SK-N-SH (cell line): ENCODE measurements around the gene FRMD3. TPM values are rescaled to one million over a fixed set of nuclear protein-coding genes. Genes with fewer than 3 reads are reported as not detected.

Experiments used
- CTCF ChIA-PET: fragments of 300-600, 350-600 bp; formaldehyde crosslinking; extraction: SDS; loops from one replicate; lab custom pipeline; 2021; lab: Yijun Ruan, JAX
- POLR2A ChIA-PET: fragments of 350-600 bp; sonication (Branson Sonifier 250); formaldehyde crosslinking; extraction: SDS; loops from one replicate; lab custom pipeline; 2020; ENCODE audit warnings: antibody characterized with exemption, inconsistent platforms; lab: Yijun Ruan, JAX
- DNase-seq: peaks from one replicate; pipeline ENCODE4 v3.0.0; 2012
- H2AFZ ChIP-seq: fragments of 200-600 bp; sonication (generic); 2 replicates; pipeline ENCODE4 v1.8.1; 2016; ENCODE audit warnings: antibody characterized with exemption, mild to moderate bottlenecking, low read depth
- H3F3A ChIP-seq: fragments of 200-600 bp; sonication (generic); replicated peaks from 2 replicates; pipeline ENCODE3; 2016; ENCODE audit warnings: antibody characterized with exemption, mild to moderate bottlenecking; ENCODE audit not compliant: insufficient read depth
- H3K27ac ChIP-seq, 2 experiments: fragments of 200-500 bp in 1 of 2; fragments of 200-600 bp in 1 of 2; sonication (Bioruptor generic) in 1 of 2; sonication (generic), shearing (Covaris generic) in 1 of 2; 2 replicates each; pipeline versions ENCODE4 v1.5.1 to v1.6.1; 2014 to 2016; ENCODE audit warnings: low read depth in 2 of 2, inconsistent platforms in 1 of 2, low read length in 1 of 2, mild to moderate bottlenecking in 1 of 2, mixed read lengths in 1 of 2
- H3K27me3 ChIP-seq: fragments of 200-600 bp; sonication (generic), shearing (Covaris generic); 2 replicates; pipeline ENCODE4 v1.6.1; 2016; ENCODE audit warnings: mixed run types; ENCODE audit not compliant: insufficient read depth
- H3K36me3 ChIP-seq, 2 experiments: fragments of 200-500 bp in 1 of 2; fragments of 200-600 bp in 1 of 2; sonication (Bioruptor generic) in 1 of 2; sonication (generic) in 1 of 2; replicated peaks in 1 of 2; 2 replicates each; pipeline versions ENCODE3 to v1.5.1; 2014 to 2016; ENCODE audit warnings: low read length in 1 of 2, mild to moderate bottlenecking in 1 of 2; ENCODE audit not compliant: insufficient read depth in 2 of 2, control insufficient read depth in 1 of 2
- H3K4me1 ChIP-seq, 2 experiments: fragments of 200-500 bp in 1 of 2; fragments of 200-600 bp in 1 of 2; sonication (Bioruptor generic) in 1 of 2; sonication (generic), shearing (Covaris generic) in 1 of 2; 2 replicates each; pipeline versions ENCODE4 v1.5.1 to v1.6.1; 2014 to 2016; ENCODE audit warnings: low read depth in 1 of 2, low read length in 1 of 2, mixed run types in 1 of 2; ENCODE audit not compliant: insufficient read depth in 2 of 2, control insufficient read depth in 1 of 2
- H3K4me2 ChIP-seq: fragments of 200-600 bp; sonication (generic), shearing (Covaris generic); 2 replicates; pipeline ENCODE4 v1.6.1; 2017; ENCODE audit warnings: mixed run types
- H3K4me3 ChIP-seq, 2 experiments: fragments of 200-500 bp in 1 of 2; fragments of 200-600 bp in 1 of 2; sonication (Bioruptor generic) in 1 of 2; sonication (generic), shearing (Covaris generic) in 1 of 2; 2 replicates each; pipeline versions ENCODE4 v1.5.1 to v1.8.1; 2014 to 2016; ENCODE audit warnings: low read depth in 2 of 2, inconsistent platforms in 1 of 2, low read length in 1 of 2, mild to moderate bottlenecking in 1 of 2, mixed read lengths in 1 of 2, moderate library complexity in 1 of 2
- H3K79me2 ChIP-seq: fragments of 200-600 bp; sonication (generic); 2 replicates; pipeline ENCODE4 v1.8.1; 2017; ENCODE audit warnings: mild to moderate bottlenecking; ENCODE audit not compliant: insufficient read depth
- H3K9ac ChIP-seq: fragments of 200-600 bp; sonication (generic); 2 replicates; pipeline ENCODE4 v1.6.1; 2017; ENCODE audit warnings: mixed run types
- H3K9me2 ChIP-seq: fragments of 200-600 bp; sonication (generic); 2 replicates; pipeline ENCODE4 v1.6.1; 2017; ENCODE audit warnings: mixed run types
- H3K9me3 ChIP-seq: fragments of 200-600 bp; sonication (generic); 2 replicates; pipeline ENCODE4 v1.6.1; 2017; ENCODE audit warnings: mixed run types, mild to moderate bottlenecking, moderate library complexity
- H4K20me1 ChIP-seq: fragments of 200-600 bp; sonication (generic); 2 replicates; pipeline ENCODE4 v1.6.1; 2017; ENCODE audit warnings: mild to moderate bottlenecking, mixed run types; ENCODE audit not compliant: insufficient read depth
- CHD2 ChIP-seq: fragments of 150-350 bp; IDR thresholded peaks from 2 replicates; pipeline ENCODE4 v1.6.1; 2018; ENCODE audit warnings: low read length; ENCODE audit not compliant: partially characterized antibody
- ELF1 ChIP-seq: IDR thresholded peaks from 2 replicates; pipeline ENCODE4 v1.4.0; 2012
- EP300 ChIP-seq, 2 experiments: IDR thresholded peaks; 2 replicates each; pipeline versions ENCODE4 v1.4.0 to v1.6.1; 2012; ENCODE audit warnings: borderline replicate concordance in 1 of 2, low read depth in 1 of 2, low read length in 1 of 2
- FOSL2 ChIP-seq: IDR thresholded peaks from 2 replicates; pipeline ENCODE4 v1.4.0; 2012; ENCODE audit warnings: low read depth, mild to moderate bottlenecking, moderate library complexity, borderline replicate concordance
- FOXJ3 ChIP-seq: sonication (generic); formaldehyde crosslinking; IDR thresholded peaks from 2 replicates; pipeline ENCODE4 v1.5.1; 2020; ENCODE audit warnings: mild to moderate bottlenecking, missing genetic modification reagents
- GATA2 ChIP-seq: sonication (generic); formaldehyde crosslinking; IDR thresholded peaks from 2 replicates; pipeline ENCODE4 v1.5.0; 2020; ENCODE audit warnings: mild to moderate bottlenecking, missing genetic modification reagents
- MEF2A ChIP-seq: IDR thresholded peaks from 2 replicates; pipeline ENCODE4 v1.4.0; 2012; ENCODE audit warnings: low read depth, borderline replicate concordance
- NFIC ChIP-seq: IDR thresholded peaks from 2 replicates; pipeline ENCODE4 v1.4.0; 2012; ENCODE audit warnings: borderline replicate concordance
- POLR2AphosphoS5 ChIP-seq: IDR thresholded peaks from 2 replicates; pipeline ENCODE4 v1.6.1; 2012; ENCODE audit warnings: low read depth, low read length
- RFX5 ChIP-seq: IDR thresholded peaks from 2 replicates; pipeline ENCODE4 v1.6.1; 2012; ENCODE audit warnings: mild to moderate bottlenecking, improper control_type of control experiment, low read length
- SMC3 ChIP-seq: IDR thresholded peaks from 2 replicates; pipeline ENCODE4 v1.6.1; 2012; ENCODE audit warnings: low read depth, low read length, improper control_type of control experiment
- TEAD4 ChIP-seq: IDR thresholded peaks from 2 replicates; pipeline ENCODE4 v1.4.0; 2012; ENCODE audit warnings: mild to moderate bottlenecking, borderline replicate concordance; ENCODE audit not compliant: insufficient read depth
- YY1 ChIP-seq: IDR thresholded peaks from 2 replicates; pipeline ENCODE4 v1.4.0; 2012; ENCODE audit warnings: low read depth, mild to moderate bottlenecking
- WGBS: methylation state at CpG from one replicate; pipeline ENCODE4 v1.1.6; 2017; ENCODE audit warnings: low lambda C conversion rate; 5-methylcytosine and 5-hydroxymethylcytosine counted together
- polyA plus RNA-seq, 3 experiments: library from polyadenylated mRNA; depleted of rRNA; stranded (reverse); fragments of >200 nt; gene quantifications; 2 replicates each; pipeline ENCODE4 v1.2.3, GENCODE V29; 2012
- TF ChIP-seq, protein P1 (sequence below): IDR thresholded peaks from 2 replicates; pipeline ENCODE4 v1.4.0; 2012; ENCODE audit warnings: low read depth, borderline replicate concordance
- TF ChIP-seq, protein P2 (sequence below): IDR thresholded peaks from 2 replicates; pipeline ENCODE4 v1.4.0; 2012; ENCODE audit warnings: low read depth
- TF ChIP-seq, protein P3 (sequence below): IDR thresholded peaks from 2 replicates; pipeline ENCODE4 v1.6.1; 2012; ENCODE audit warnings: mild to moderate bottlenecking, low read depth, low read length, moderate library complexity

FRMD3 gene
- polyA plus RNA-seq, 1 of the 3 experiments (the other 2 are of a cell fraction) = 0.89 TPM

DNA sequence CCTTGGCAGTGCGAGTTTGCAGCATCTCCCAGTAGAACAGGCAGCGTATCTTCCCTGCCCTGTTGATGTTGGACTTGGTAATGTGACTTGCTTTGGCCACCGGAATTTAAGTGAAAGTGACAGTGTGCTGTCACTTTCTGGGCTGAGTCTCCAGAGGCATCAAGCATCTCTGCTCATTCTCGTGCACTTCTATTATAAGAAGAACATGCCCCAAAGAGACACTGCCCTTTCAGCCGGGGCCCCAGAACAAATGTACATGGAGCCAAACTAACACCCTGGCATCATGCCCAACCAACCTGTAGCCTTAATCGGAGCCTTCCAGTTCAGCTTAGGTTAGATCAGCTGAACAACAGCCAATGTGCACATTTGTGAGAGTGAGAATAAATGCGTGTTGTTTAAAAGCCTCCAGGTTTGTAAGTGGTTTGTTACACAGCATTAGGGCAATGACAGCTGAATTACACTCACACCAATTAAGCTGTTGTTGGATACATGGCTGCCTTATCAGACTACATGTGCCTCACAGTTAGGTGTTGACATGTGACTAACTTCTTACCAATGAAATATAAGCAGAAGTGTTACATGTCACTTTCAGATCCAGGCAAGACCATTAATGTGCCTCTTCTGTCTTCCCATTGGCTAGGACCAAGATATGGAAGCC, 22.1 kb upstream of the FRMD3 start:
- CTCF ChIA-PET = interaction anchor here (4.8 kb wide), 1 partner anchor 17 kb away, joined by 28 read pairs; no protein-coding TSS in a partner anchor
- no peaks in the 10 kb centered on the region; the same call in 1 of the 2 replicates for H3K27me3 ChIP-seq
- no peak for DNase-seq
- H3F3A ChIP-seq = no peaks in the 10 kb centered on the region
- H3K79me2 ChIP-seq = no peaks in the 10 kb centered on the region
- no peaks in the 10 kb centered on the region for H3K9me3 ChIP-seq
- H3K4me3 ChIP-seq = no peak overlapping the region
- H3K9ac ChIP-seq = no peak overlapping the region
- no peak overlapping the region for H2AFZ ChIP-seq
- no peaks in the 10 kb centered on the region for H3K36me3 ChIP-seq
- H4K20me1 ChIP-seq = no peaks in the 10 kb centered on the region
- no peak for TF ChIP-seq MEF2A
- TF ChIP-seq, all 33 proteins: peak for 0
- H3K4me1 ChIP-seq = peaks cover 0 to 5% of the 10 kb centered on the region in 2 experiments; a peak in 2 of 4 replicates
- no peak overlapping the region for H3K4me2 ChIP-seq
- H3K27ac ChIP-seq = no peak overlapping the region
- POLR2A ChIA-PET = no interaction called here
- WGBS = 74% methylated on average over 7 of the region's 7 CpGs
- H3K9me2 ChIP-seq = no peaks in the 10 kb centered on the region

DNA sequence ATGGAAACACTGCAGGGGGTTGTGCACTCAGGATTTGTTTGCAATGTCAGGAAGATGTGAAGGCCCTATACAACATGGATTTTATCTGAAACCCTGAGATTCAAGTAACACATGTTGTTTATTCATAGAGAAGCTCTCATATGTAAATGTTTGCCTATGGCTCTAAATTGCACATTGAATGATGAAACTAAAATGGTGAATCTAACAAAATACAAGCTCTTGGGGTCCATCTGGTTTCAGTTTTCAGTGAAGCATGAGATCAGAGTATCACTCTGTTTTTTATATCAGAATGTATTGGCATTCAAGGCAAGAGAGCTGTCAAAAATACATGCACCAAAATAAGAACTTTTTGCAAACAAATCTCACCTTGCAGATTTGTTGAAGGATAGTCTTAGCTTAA, 19.6 kb upstream of the FRMD3 start:
- no peak overlapping the region for H3K4me2 ChIP-seq
- H3K4me1 ChIP-seq = peaks cover 0 to 2% of the 10 kb centered on the region in 2 experiments; a peak in 1 of 4 replicates
- ChIA-PET CTCF (interaction anchor here (1.4 to 4.8 kb wide), 3 partner anchors 14 to 338 kb away, joined by 7 to 28 read pairs (median 8); partner anchors contain the start of gene FRMD3), POLR2A (no interaction called here)
- no peak overlapping the region for H2AFZ ChIP-seq
- no peaks in the 10 kb centered on the region for H3K9me2 ChIP-seq
- H3K9ac ChIP-seq = no peak overlapping the region
- H3K79me2 ChIP-seq = no peaks in the 10 kb centered on the region
- H3K9me3 ChIP-seq = no peaks in the 10 kb centered on the region
- no peaks in the 10 kb centered on the region for H3K36me3 ChIP-seq
- H3K4me3 ChIP-seq = no peak overlapping the region
- no peaks in the 10 kb centered on the region for H3F3A ChIP-seq
- DNase-seq = peak; percentile 10
- no peaks in the 10 kb centered on the region for H4K20me1 ChIP-seq
- no peaks in the 10 kb centered on the region for H3K27me3 ChIP-seq
- TF ChIP-seq YY1 (no peak), NFIC (no peak)
- H3K27ac ChIP-seq = no peak overlapping the region

DNA sequence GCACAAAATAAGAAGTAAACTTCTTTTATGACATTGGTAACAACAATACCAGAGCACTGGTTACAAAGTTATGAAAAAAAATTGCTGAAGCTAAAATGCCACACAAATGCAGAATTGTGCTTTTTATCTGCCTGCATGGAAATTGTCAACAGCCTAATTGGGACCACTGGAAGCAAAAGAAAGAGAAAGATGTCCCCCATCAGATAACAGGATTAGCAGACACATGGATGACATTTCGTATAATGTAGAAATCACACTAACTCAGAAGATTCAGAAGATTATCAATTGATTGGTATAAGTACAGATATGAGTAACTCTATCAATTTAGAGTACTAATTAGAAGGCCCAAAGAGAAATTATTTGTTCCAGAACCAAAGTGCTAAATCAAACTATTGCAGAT, 19.1 kb upstream of the FRMD3 start:
- no peak overlapping the region for H3K4me3 ChIP-seq
- no peaks in the 10 kb centered on the region for H3K9me3 ChIP-seq
- no peak overlapping the region for H3K9ac ChIP-seq
- H3F3A ChIP-seq = no peaks in the 10 kb centered on the region
- H3K4me1 ChIP-seq = peaks cover 0 to 2% of the 10 kb centered on the region in 2 experiments; a peak in 1 of 4 replicates
- ChIA-PET POLR2A (no interaction called here), CTCF (interaction anchor here (1.3 to 4.8 kb wide), 4 partner anchors 14 to 337 kb away, joined by 3 to 28 read pairs (median 8); partner anchors contain the start of gene FRMD3)
- no peaks in the 10 kb centered on the region for H3K27me3 ChIP-seq
- WGBS = 40% methylated on average over 1 of the region's 1 CpG
- H3K9me2 ChIP-seq = no peaks in the 10 kb centered on the region
- no peaks in the 10 kb centered on the region for H3K79me2 ChIP-seq
- H4K20me1 ChIP-seq = no peaks in the 10 kb centered on the region
- H3K36me3 ChIP-seq = no peaks in the 10 kb centered on the region
- H3K4me2 ChIP-seq = no peak overlapping the region
- no peak overlapping the region for H3K27ac ChIP-seq
- DNase-seq = peak; percentile 15
- no peak overlapping the region for H2AFZ ChIP-seq
- TF ChIP-seq FOXJ3 (CRISPR knock-in tag) (no peak), SMC3 (no peak), GATA2 (CRISPR knock-in tag) (peak; percentile 80), FOSL2 (no peak), POLR2AphosphoS5 (no peak), EP300 (IDR thresholded peaks at IDR 0.05; ENCODE audit: borderline replicate concordance in 1 of 2, low read depth in 1 of 2, low read length in 1 of 2) (peak in 1 of 2 experiments; percentile 30; a peak in 1 of 4 replicates), TEAD4 (no peak), CHD2 (no peak), ELF1 (no peak), YY1 (no peak), RFX5 (no peak)
- TF ChIP-seq, protein P1, sequence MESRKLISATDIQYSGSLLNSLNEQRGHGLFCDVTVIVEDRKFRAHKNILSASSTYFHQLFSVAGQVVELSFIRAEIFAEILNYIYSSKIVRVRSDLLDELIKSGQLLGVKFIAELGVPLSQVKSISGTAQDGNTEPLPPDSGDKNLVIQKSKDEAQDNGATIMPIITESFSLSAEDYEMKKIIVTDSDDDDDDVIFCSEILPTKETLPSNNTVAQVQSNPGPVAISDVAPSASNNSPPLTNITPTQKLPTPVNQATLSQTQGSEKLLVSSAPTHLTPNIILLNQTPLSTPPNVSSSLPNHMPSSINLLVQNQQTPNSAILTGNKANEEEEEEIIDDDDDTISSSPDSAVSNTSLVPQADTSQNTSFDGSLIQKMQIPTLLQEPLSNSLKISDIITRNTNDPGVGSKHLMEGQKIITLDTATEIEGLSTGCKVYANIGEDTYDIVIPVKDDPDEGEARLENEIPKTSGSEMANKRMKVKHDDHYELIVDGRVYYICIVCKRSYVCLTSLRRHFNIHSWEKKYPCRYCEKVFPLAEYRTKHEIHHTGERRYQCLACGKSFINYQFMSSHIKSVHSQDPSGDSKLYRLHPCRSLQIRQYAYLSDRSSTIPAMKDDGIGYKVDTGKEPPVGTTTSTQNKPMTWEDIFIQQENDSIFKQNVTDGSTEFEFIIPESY = no peak
- TF ChIP-seq, protein P2, sequence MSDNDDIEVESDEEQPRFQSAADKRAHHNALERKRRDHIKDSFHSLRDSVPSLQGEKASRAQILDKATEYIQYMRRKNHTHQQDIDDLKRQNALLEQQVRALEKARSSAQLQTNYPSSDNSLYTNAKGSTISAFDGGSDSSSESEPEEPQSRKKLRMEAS = no peak
- TF ChIP-seq, protein P3, sequence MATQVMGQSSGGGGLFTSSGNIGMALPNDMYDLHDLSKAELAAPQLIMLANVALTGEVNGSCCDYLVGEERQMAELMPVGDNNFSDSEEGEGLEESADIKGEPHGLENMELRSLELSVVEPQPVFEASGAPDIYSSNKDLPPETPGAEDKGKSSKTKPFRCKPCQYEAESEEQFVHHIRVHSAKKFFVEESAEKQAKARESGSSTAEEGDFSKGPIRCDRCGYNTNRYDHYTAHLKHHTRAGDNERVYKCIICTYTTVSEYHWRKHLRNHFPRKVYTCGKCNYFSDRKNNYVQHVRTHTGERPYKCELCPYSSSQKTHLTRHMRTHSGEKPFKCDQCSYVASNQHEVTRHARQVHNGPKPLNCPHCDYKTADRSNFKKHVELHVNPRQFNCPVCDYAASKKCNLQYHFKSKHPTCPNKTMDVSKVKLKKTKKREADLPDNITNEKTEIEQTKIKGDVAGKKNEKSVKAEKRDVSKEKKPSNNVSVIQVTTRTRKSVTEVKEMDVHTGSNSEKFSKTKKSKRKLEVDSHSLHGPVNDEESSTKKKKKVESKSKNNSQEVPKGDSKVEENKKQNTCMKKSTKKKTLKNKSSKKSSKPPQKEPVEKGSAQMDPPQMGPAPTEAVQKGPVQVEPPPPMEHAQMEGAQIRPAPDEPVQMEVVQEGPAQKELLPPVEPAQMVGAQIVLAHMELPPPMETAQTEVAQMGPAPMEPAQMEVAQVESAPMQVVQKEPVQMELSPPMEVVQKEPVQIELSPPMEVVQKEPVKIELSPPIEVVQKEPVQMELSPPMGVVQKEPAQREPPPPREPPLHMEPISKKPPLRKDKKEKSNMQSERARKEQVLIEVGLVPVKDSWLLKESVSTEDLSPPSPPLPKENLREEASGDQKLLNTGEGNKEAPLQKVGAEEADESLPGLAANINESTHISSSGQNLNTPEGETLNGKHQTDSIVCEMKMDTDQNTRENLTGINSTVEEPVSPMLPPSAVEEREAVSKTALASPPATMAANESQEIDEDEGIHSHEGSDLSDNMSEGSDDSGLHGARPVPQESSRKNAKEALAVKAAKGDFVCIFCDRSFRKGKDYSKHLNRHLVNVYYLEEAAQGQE = no peak
